Heart right ventricle (tissue), 16 donors: ENCODE data around the gene PPFIA1. TPM values are rescaled to one million over a fixed set of nuclear protein-coding genes. Genes with fewer than 3 reads are reported as not detected.

ENCODE experiments used
- ATAC-seq, 8 donors: fragments of 200-7000 bp; cut with Tn5 transposase; one replicate each; pipeline ENCODE4 v1.9.1; 2020; ENCODE audit warnings: mild to moderate bottlenecking in 8 of 8, moderate library complexity in 8 of 8, moderate number of reproducible peaks in 1 of 8
- DNase-seq, 2 donors: peaks; one replicate each; pipeline ENCODE4 v3.0.0-alpha.2; 2020
- H3K27ac ChIP-seq, 10 donors: fragments of 200-600 bp; sonication (generic) in 2 of 10; one replicate each; pipeline versions ENCODE4 v1.5.0 to v1.8.0; 2020 to 2022; ENCODE audit warnings: mild to moderate bottlenecking in 3 of 10
- H3K27me3 ChIP-seq, 7 donors: fragments of 200-600 bp; one replicate each; pipeline ENCODE4 v1.8.0; 2021 to 2022; ENCODE audit warnings: mild to moderate bottlenecking in 2 of 7
- H3K36me3 ChIP-seq, 9 donors: fragments of 200-600 bp; sonication (generic) in 1 of 9; one replicate each; pipeline versions ENCODE4 v1.5.0 to v1.8.0; 2020 to 2022; ENCODE audit warnings: mild to moderate bottlenecking in 2 of 9
- H3K4me1 ChIP-seq, 9 donors: fragments of 200-600 bp; sonication (generic) in 1 of 9; one replicate each; pipeline versions ENCODE4 v1.5.0 to v1.8.0; 2020 to 2022; ENCODE audit warnings: mild to moderate bottlenecking in 4 of 9
- H3K4me3 ChIP-seq, 10 donors: fragments of 200-600 bp; sonication (generic) in 2 of 10; one replicate each; pipeline versions ENCODE4 v1.5.0 to v1.8.0; 2020 to 2022; ENCODE audit warnings: mild to moderate bottlenecking in 7 of 10, moderate library complexity in 2 of 10
- H3K9me3 ChIP-seq, 11 donors: fragments of 200-600 bp in 10 of 11; sonication (generic) in 2 of 11; one replicate each; pipeline versions ENCODE4 v1.5.0 to v1.8.0; 2013 to 2022; ENCODE audit warnings: mild to moderate bottlenecking in 2 of 11, control low read depth in 1 of 11, moderate library complexity in 1 of 11
- WGBS, 2 donors: extraction: QIAGEN DNeasy Blood & Tissue Kit; methylation state at CpG; one replicate each; pipeline ENCODE4 v1.1.7; 2013; ENCODE audit warnings: inconsistent platforms in 1 of 2; 5-methylcytosine and 5-hydroxymethylcytosine counted together
- intact Hi-C, 10 donors: fragments of 100-400 bp; cut with DNase I; formaldehyde crosslinking; loops; one replicate each; pipeline versions ENCODE4 v1.11.1 to v1.14.2; 2022
- polyA plus RNA-seq, 2 donors: library from polyadenylated mRNA; stranded (reverse); fragments of 200-250 nt; gene quantifications; one replicate each; pipeline ENCODE4 v1.2.3, GENCODE V29; 2013
- total RNA-seq, 10 donors: library from RNA; stranded (reverse); fragmentation: NEBNext Ultra II Directional in 3 of 10; extraction: Animal tissue kit (Norgen Biotek cat#: 25700) in 3 of 10; gene quantifications; one replicate each; pipeline versions ENCODE4 v1.2.1 to v1.2.4, GENCODE V29; 2021 to 2023
- TF ChIP-seq, protein P1 (sequence below), 9 donors: fragments of 200-600 bp; sonication (generic) in 2 of 9; IDR thresholded peaks; one replicate each; pipeline versions ENCODE4 v1.5.0 to v1.8.0; 2021 to 2022; ENCODE audit warnings: antibody characterized with exemption in 9 of 9, mild to moderate bottlenecking in 5 of 9, moderate library complexity in 1 of 9
- donor health status: Arrhythmogenic right ventricular cardiomyopathy.
- donor health status: ischemic (EF 13 %, LVEDD 7.1; RV severe dilation, severe dysfunction).
- donor health status: healthy with polysubstance abuse.
- donor health status: DM: no; HTN: yes; CAD: no.
- donor health status: DM: no; HTN: no; CAD: no.
- donor health status: ischemic (EF 25% LVEDD 6.9; RV normal size, moderate dysfunction).
- donor health status: ischemic (EF 25% LVEDD 5.7; RV mildly dilated, moderate dysfunction).
- donor health status: healthy.
- donor health status: DM: yes; HTN: yes; CAD: no.
- donor health status: Ischemic cardiomyopathy.
- donor health status: ischemic (EF 35%, LVEDD 5.7; RV mildly dilated, moderate dysfunction).
- donor health status: nonischemic (EF 11% LVEDD 7.7; RV severe dilation, severe dysfunction).
- donor health status: DM: yes; HTN: yes; CAD: no.
- donor health status: PGD.
- donor health status: ischemic (EF 29% LVEDD 5.4; RV normal size, mild dysfunction).
- donor health status: nonischemic (EF 23%, LVEDD 6.1; RV moderate dilation, normal function).

PPFIA1 gene
- total and polyA plus RNA-seq, 12 donors = 14.0 to 57.2 (median 39.0) TPM

DNA sequence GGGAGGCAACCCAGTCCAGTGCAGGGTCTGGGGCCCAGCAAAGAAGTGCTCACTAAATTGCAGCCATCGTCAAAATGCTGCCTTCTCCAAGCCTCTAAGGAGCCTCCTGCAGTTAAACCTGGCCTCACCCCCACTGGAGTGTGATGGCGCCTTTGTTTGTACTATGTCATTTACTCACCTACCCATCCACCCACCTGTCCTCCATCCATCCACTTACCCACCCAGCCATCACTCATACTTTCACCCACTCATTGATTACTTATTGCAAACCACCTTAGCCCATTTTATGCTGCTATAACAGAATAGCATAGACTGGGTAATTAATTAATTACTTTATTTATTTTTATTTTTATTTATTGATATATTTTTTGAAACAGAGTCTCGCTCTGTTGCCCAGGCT, 28.8 kb upstream of the PPFIA1 start:
- Histone ChIP-seq H3K36me3 (no peaks in the 10 kb centered on the region), H3K27ac (no peak overlapping the region), H3K4me3 (no peak overlapping the region), H3K27me3 (peaks cover 0 to 11% (median 0%) of the 10 kb centered on the region in 7 donors), H3K4me1 (no peaks in the 10 kb centered on the region), H3K9me3 (no peaks in the 10 kb centered on the region)
- ATAC-seq (no peak), DNase-seq (no peak)
- intact Hi-C loops = no loop called here
- WGBS, 2 donors = 85% methylated on average over 3 of the region's 3 CpGs
- TF ChIP-seq, protein P1, sequence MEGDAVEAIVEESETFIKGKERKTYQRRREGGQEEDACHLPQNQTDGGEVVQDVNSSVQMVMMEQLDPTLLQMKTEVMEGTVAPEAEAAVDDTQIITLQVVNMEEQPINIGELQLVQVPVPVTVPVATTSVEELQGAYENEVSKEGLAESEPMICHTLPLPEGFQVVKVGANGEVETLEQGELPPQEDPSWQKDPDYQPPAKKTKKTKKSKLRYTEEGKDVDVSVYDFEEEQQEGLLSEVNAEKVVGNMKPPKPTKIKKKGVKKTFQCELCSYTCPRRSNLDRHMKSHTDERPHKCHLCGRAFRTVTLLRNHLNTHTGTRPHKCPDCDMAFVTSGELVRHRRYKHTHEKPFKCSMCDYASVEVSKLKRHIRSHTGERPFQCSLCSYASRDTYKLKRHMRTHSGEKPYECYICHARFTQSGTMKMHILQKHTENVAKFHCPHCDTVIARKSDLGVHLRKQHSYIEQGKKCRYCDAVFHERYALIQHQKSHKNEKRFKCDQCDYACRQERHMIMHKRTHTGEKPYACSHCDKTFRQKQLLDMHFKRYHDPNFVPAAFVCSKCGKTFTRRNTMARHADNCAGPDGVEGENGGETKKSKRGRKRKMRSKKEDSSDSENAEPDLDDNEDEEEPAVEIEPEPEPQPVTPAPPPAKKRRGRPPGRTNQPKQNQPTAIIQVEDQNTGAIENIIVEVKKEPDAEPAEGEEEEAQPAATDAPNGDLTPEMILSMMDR (IDR thresholded peaks at IDR 0.05) = no peak

DNA sequence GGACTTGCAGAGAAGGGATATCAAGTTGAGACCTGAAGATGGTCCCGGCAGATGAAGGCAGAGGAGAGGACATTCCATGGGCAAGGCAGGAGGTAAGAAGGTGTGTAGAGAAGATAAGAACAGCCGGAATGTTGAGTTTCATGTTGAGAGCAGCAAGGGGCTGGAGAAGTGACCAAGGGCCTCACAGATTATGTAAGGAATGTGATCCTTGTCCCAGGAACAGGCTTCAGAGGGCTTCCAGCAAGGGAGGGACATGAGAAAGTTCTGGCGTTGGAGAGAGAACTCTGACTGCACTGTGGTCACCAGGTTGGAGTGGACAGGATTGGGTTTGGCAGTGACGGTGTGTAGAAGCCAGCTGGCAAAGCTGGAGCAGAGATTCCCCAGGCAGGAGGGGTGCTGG, 27.6 kb upstream of the PPFIA1 start:
- WGBS, 2 donors = 50 to 64% methylated on average over 4 of the region's 4 CpGs
- intact Hi-C loops = no loop called here
- no peak for DNase-seq

GRCh38 chr11:70243912-70244652, 26.4 kb upstream of the PPFIA1 start:
- Histone ChIP-seq H3K4me3 (no peak overlapping the region), H3K4me1 (peaks cover 0 to 6% (median 0%) of the 10 kb centered on the region in 9 donors), H3K36me3 (no peaks in the 10 kb centered on the region), H3K9me3 (no peaks in the 10 kb centered on the region), H3K27ac (no peak overlapping the region), H3K27me3 (peaks cover 0 to 11% (median 0%) of the 10 kb centered on the region in 7 donors)
- no peak for DNase-seq
- 86% methylated on average over 15 of the region's 15 CpGs for WGBS, 2 donors
- TF ChIP-seq, protein P1 (IDR thresholded peaks at IDR 0.05) = no peak
- intact Hi-C loops = no loop called here
- ATAC-seq = no peak

More for the DNA sequence above, 27.6 kb upstream of the PPFIA1 start:
- ATAC-seq = no peak
- Histone ChIP-seq H3K4me3 (no peak overlapping the region), H3K36me3 (no peaks in the 10 kb centered on the region), H3K27ac (no peak overlapping the region), H3K9me3 (no peaks in the 10 kb centered on the region), H3K27me3 (peaks cover 0 to 11% (median 0%) of the 10 kb centered on the region in 7 donors), H3K4me1 (peaks cover 0 to 4% (median 0%) of the 10 kb centered on the region in 9 donors)
- TF ChIP-seq, protein P1 (IDR thresholded peaks at IDR 0.05) = no peak

- intact Hi-C loops = no loop called here
- Histone ChIP-seq H3K27me3 (peaks cover 0 to 11% (median 0%) of the 10 kb centered on the region in 7 donors), H3K27ac (no peak overlapping the region), H3K4me3 (no peak overlapping the region), H3K9me3 (no peaks in the 10 kb centered on the region), H3K4me1 (peaks cover 0 to 6% (median 0%) of the 10 kb centered on the region in 9 donors), H3K36me3 (no peaks in the 10 kb centered on the region)
- WGBS, 2 donors = 61 to 70% methylated on average over 7 of the region's 7 CpGs
- DNase-seq (no peak), ATAC-seq (no peak)
- TF ChIP-seq, protein P1 (IDR thresholded peaks at IDR 0.05) = no peak
Measured at GRCh38 chr11:70244698-70245097, 25.8 kb upstream of the PPFIA1 start.
